GM21825 (cell line): ENCODE data around the gene KIF3A.
"Not testable (repeated sequence)": the region's sequence is repeated elsewhere in the genome, so short reads cannot be mapped to it uniquely, and the experiment has no call there.

Source experiments
- ATAC-seq: cut with Tn5 transposase; IDR thresholded peaks from one replicate; pipeline ENCODE4 v1.9.1; 2021; ENCODE audit warnings: mild to moderate bottlenecking, moderate library complexity; ENCODE audit not compliant: unreplicated experiment

The KIF3A gene

DNA sequence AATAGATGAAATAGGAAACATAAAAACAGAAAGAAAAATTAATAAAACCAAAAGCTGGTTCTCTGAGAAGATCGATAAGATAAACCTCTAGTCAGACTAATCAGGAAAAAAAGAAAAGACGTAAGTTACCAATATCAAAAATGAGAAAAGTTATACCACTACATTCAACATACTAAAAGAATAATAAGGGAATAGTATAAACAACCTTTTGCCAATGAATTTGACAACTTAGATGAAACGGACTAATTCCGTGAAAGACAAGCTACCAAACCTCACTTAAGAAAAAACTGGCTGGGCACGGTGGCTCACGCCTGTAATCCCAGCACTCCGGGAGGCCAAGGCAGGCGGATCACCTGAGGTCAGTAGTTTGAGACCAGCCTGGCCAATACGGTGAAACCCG is 7.5 kb downstream of the KIF3A start:
- no peak for ATAC-seq

DNA sequence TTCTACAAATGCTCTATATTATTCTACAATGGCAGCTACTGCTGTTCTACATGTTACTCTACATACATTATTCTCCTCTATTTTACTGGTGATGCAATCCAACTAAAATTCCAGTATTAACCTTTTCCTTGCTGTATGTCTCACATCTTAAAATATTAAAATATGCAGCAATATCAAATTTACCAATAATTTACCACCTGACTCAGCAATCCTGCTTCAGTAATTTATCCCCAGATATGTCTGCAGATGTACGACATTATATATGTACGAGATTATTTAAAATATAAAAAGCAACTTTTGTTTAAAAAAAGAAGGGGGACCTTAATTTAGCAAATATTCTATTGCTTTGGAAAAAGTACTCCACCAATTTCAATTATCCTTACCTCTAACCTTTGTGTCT is 11.6 kb downstream of the KIF3A start:
- ATAC-seq = no peak

DNA sequence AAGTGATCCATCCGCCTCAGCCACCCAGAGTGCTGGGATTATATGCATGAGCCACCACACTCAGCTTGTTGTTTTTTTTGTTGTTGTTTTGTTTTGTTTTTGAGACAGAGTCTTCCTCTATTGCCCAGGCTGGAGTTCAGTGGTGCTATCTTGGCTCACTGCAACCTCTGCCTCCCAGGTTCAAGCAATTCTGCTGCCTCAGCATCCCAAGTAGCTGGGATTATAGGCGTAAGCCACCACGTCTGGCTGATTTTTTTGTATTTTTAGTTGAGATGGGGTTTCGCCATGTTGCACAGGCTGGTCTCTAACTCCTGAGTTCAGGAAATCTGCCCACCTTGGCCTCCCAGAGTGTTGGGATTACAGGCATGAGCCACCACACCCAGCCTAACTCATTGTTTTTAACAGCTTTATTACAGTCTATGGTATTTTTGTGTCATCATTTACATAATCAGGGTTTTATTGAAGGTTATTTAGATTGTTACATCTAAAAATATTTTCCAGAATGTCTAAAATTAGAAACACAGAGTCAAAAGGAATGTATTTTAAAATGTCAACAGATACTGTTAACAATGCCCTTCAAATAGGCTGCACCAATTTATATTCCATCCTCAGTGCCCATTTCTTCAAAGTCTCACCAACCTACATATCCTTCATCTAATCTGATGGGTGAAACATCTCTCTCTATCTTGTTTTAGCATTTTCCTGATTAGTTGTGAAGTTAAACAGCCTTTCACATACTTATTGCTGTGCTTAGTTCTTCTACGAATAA is 18.6 kb downstream of the KIF3A start:
- no peak for ATAC-seq

GRCh38 chr5:132714456-132715307 is 22.7 kb downstream of the KIF3A start:
- ATAC-seq = no peak

DNA sequence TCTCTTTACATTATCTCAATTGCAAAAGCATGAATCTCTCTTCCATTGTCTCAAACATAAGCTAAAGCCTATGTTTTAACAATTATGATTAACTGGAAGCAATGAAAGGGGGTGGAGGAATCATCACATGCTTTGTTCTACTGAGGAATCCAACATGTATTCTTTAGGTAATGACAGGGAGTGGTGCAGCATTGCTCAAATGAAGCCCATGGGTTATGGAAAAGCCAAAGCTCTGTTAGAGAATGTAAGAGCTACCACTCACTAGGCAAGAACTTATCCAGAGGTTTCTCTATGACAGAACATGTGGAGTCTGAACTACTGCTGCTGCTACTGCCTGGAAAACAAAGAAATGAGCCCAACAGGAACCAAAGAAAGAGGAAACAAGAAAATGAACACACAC is 28.7 kb downstream of the KIF3A start:
- ATAC-seq = no peak

DNA sequence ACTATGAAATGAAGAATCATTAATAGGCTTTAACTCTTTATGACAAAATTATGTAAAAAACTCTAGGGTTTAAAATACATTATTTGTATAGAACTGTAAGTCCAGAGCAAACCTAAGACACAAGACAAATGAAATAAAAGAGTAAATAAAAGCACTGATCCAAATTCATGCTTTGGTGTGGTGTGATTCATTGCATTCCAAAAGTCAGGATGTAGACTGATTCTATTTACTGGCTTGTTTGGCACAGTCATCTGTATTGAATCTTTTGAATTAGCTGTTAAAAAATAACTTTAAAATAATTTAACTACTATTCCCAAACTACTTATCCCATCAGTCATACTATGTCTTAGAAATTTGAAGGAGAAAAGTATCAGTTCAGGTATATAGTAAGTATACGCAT is 32.5 kb downstream of the KIF3A start:
- ATAC-seq = no peak

GRCh38 chr5:132695956-132696355 is 41.4 kb downstream of the KIF3A start:
- ATAC-seq = no peak

DNA sequence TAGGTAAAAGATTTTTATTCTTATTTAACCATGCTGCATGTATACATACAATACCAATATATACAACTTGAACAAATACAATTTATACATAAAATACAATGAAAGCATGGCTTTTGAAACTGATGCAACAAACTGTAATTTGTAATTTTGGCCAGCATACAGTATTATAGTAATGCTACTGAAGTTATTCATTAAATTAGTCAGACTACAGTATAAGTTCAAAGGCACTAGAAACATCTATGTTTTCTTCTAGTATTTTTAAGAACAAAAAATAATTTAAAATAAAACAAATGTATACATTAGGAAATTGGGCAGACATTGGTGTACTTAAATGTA is 44.7 kb downstream of the KIF3A start:
- ATAC-seq = no peak

DNA sequence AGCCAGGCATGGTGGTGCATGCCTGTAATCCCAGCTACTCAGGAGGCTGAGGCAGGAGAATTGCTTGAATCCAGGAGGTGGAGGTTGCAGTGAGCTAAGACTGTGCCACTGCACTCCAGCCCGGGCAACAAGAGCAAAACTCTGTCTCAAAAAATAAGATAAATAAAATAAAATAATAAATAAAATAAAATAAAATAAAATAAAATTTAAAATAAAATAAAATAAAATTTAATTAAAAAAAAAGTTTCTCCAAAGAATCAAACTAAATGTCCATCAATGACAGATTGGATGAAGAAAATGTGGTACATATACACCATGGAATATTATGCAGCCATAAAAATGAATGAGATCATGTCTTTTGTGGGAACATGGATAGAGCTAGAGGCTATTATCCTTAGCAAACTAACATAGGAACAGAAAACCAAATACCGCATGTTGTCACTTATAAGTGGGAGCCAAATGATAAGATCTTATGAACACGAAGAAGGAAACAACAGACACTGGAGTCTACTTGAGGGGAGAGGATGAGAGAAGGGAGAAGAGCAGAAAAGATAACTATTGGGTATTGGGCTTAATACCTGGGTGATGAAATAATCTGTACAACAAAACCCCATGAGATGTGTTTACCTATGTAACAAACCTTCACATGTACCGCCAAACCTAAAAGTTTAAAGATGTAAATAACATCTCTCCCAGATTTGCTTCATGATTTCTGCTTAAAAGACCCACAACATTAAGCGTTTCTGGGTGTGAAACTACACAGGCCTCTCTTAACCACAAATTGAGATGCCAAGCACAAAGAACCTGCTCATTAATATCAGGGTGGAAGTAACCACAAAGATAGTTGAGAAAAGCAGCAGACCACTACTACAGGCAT is 45.4 kb downstream of the KIF3A start:
- ATAC-seq = not testable (repeated sequence)

GRCh38 chr5:132690156-132690555 is 47.2 kb downstream of the KIF3A start:
- ATAC-seq = no peak

DNA sequence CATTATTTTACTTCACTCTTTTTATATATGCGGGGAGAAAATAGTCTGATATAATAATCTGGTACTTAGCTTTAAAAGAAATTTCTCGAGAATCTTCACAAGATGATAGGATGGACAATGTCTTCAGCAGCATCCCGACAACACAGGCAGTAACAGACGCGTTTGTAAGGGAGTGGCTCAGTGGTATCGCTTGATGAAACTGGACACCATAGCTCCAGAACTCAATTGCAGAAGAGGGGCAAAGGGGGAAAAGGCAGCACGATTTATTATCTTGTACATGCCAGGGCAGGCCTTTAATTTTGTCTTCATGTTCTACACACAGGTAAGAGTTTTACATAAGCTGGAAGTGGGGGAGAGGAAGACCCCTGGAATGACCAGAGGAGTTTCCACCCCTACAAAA is 47.8 kb downstream of the KIF3A start:
- no peak for ATAC-seq

DNA sequence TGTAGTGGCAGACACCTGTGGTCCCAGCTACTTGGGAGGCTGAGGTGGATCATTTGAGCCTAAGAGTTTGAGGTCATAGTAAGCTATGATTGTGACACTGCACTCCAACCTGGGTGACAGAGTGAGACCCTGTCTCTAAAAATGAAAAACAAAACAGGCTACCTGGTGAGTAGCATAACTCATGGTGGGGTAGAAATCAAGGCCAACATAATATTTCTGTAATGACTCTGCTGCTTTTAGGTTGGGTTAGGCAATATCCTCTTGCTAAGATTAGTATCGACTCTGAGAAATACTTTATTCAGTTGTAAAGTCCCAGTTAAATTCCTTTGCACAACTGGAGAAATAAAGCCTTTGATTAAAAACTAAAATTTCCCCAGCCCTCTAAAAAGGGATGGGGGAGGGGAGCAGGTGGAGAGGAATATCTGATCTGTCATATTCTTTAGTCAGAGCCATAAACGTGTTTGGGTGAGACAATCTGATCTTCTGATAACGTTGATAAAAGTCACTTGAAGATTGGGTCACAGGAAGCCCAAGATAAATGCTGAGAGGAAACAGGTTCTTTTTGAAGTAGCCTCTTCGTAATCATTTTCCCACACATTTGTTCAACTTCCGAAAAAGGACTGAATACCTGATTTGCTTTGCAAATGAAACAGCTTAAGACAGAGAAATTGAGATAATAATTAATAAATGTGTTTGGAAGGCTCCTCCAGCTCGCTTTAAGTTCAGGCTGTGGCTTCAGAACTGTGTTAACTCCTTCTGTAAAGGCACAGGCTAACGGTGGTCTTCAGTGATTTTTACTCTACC is 48.6 kb downstream of the KIF3A start:
- no peak for ATAC-seq

DNA sequence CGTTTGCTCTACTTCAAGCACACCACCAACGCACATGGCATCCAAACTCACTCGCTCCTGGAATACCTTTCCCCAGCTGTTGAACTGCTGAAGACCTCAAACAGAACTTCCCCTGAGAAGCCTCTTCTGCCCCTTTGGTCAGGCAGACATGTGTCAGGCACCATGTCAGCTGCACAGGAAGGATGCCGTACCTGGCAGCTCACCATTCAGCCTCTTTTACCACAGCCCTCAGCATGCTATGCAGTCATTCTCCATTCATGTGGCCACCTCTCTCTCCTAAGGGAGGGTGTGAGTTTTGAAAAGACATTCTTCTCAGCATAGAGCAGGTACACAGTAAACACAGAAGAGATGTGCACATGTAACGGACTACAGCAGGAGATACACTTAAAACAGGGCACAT is 49.4 kb downstream of the KIF3A start:
- no peak for ATAC-seq

DNA sequence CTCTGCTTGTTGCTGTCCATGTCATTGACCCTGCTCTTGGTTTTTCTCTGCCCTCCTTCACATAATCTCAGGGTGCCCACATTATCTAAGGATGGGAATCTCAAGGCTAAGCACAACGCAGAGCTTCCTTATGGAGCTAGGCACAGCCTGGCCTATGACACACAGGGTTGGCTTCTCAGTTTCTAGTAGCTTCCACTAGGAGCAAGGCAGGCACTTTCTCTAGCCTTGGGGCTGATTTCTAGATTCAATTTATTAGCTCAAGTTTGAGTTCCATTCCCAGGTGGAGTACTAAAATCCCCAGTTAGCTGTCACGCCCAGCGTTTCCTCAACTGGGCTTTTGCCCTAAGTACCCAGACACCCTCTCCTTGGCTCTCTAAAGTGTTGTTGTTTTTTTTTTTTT is 51.2 kb downstream of the KIF3A start:
- no peak for ATAC-seq

GRCh38 chr5:132684922-132685720 is 52.2 kb downstream of the KIF3A start:
- no peak for ATAC-seq

DNA sequence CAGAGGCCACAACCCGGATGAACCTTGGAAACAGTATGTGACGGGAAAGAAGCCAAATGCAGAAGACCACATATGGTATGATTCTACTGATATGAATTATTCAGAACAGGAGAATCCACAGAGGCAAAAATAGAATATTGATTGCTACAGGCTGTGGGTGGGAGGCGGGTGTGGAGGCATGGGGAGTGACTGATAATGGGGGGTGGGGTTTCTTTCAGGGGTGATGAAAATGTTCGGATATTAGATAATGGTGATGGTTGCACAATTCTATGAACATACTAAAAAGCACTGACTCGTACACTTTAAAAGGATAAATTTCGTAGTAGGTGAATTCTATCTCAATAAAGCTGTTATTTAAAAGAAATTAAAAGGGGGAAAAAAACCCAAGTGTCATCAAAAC is 52.9 kb downstream of the KIF3A start:
- no peak for ATAC-seq

GRCh38 chr5:132681983-132682382 is 55.4 kb downstream of the KIF3A start:
- ATAC-seq = no peak

DNA sequence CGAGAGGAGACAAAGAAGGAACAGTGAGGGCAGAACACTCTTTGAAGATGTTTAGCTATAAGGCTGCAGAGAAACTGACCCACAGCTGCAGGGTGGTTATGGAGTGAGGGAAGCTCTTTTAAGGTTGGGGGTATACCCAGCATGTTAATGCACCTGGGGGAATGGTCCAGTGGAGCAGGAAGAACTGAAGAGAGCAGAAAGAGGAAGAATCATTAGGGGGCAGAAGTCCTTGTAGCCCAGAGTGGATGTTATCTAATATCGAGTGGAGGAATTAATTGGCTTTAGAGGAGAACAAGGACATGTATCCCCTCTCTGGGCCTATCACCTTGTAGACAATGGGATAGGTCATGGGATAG is 55.9 kb downstream of the KIF3A start:
- ATAC-seq = no peak

DNA sequence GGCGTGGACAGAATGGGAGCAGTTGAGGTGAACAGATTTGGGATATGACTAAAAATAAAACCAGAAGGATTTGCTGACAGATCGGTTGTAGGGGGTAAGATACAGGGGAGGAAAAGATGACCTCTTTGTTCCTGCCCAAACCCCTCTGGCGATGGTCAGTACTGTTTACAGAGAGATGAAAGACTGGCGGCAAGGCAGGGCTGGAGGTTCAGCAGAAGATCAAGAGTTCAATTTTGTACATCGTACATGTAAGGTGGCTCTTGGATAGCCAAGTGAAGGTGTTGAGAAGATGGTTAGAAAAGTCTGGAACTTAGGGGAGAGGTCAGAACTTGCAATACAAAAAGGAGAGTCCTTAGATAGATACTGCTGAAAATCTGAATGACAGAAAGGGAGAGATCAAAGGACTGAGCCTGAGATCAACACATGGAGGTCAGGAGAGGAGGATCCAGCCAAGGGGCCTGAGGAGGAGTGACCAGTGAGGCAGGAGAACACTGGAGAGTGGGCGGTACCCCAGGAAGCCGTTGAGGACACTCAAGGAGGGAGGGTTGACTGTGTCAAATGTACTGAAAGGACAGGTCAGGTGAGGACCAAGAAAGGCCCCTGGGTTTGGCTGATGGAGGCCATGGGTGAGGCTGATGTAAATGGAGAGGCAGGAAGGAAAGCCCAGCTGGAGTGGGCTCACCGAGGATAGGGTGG is 56.4 kb downstream of the KIF3A start:
- ATAC-seq = no peak
